Astrocyte of the cerebellum (primary cell): ENCODE data around the gene SVEP1.

Experiments used
- DNase-seq: peaks from one replicate; pipeline ENCODE4 v3.0.0-alpha.2; 2011; ENCODE audit warnings: low read depth
- H3K4me3 ChIP-seq: 2 replicates; pipeline ENCODE4 v1.5.1; 2011; ENCODE audit warnings: mild to moderate bottlenecking, low read depth, low read length, moderate library complexity
- CTCF ChIP-seq: IDR thresholded peaks from 2 replicates; pipeline ENCODE4 v1.5.1; 2012; ENCODE audit warnings: low read length, low read depth, moderate library complexity, mild to moderate bottlenecking; ENCODE audit errors: missing control alignments
- in situ Hi-C: cut with HindIII; loops from 2 replicates; pipeline ENCODE4 v1.10.0; 2017; ENCODE audit warnings: low sequenced_read_pairs

SVEP1 gene

GRCh38 chr9:110582156-110582555 lies 2.6 kb upstream of the SVEP1 start:
- TF ChIP-seq CTCF, result no peak
- H3K4me3 ChIP-seq, result no peak overlapping the region
- DNase-seq, result no peak
- in situ Hi-C loops, result no loop called here

- no peak overlapping the region for H3K4me3 ChIP-seq
- DNase-seq, result no peak
- in situ Hi-C loops, result no loop called here
- no peak for TF ChIP-seq CTCF
Measured at GRCh38 chr9:110580850-110581249, 1.3 kb upstream of the SVEP1 start.

DNA sequence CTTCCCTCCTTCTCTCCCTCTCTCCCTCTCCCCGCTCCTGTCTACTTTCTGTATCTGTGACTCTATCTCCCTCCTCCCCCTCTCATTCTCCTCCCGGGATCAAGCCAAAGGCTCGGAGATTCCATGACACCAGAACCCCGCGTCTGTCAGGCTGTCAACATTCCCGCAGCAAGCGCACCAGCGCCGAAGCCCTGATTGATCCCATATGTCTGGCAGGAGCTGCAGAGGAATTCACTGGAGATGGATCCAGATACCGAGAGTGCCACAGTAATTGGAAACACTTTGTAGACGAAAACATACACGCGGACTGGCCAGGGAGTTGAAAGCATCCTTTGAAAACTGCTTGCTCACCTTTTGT lies 300 bp upstream of the SVEP1 start:
- no peak for TF ChIP-seq CTCF
- in situ Hi-C loops, result no loop called here
- peak overlapping the region; percentile 58 for H3K4me3 ChIP-seq
- DNase-seq, result peak; percentile 38

DNA sequence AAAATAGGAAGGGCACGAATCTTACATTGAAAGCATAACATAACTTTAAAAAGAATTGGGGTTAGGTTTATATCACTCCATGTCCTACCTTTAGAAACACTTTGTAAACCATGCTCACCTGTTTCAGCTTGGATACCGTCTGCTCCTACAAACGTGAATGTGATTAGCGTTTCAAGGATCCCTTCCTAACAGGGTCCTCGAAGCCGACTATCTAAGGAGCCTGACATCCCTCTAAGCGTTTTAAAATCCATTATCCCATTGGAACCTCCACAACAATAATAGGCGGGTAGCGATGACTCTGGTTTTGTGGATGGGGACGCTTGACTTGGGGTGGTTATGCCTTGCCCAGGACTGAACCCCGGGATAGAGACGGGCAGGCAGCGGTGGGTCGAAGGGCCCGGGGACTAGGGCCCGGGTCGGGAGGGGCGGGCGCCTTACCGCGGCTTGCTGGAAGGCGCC lies 937 bp downstream of the SVEP1 start:
- peak overlapping the region; percentile 58 for H3K4me3 ChIP-seq
- TF ChIP-seq CTCF, result no peak
- no peak for DNase-seq
- in situ Hi-C loops, result no loop called here

DNA sequence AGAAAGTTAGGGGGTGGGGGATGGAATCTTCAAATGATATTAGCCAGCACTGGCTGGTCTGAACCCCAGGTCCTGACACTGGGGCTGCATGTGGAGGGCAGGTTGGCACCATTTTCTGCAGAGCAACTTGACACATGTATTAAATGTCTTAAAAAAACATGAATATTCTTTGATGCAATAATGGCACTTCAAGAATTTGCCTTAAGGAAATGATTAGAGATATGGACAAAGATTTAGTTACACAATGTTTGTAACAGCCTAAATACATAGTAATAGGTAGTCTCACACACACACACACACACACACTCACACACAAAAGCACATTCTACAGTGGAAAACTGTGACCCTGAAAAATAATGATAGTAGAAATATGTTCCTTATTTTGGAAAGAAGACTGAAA lies 3.6 kb downstream of the SVEP1 start:
- in situ Hi-C loops, result no loop called here
- TF ChIP-seq CTCF, result no peak
- DNase-seq, result no peak
- no peak overlapping the region for H3K4me3 ChIP-seq

- no peak for TF ChIP-seq CTCF
- no peak for DNase-seq
- H3K4me3 ChIP-seq, result no peak overlapping the region
- in situ Hi-C loops, result no loop called here
Measured at GRCh38 chr9:110575169-110575568, 4.4 kb downstream of the SVEP1 start.

DNA sequence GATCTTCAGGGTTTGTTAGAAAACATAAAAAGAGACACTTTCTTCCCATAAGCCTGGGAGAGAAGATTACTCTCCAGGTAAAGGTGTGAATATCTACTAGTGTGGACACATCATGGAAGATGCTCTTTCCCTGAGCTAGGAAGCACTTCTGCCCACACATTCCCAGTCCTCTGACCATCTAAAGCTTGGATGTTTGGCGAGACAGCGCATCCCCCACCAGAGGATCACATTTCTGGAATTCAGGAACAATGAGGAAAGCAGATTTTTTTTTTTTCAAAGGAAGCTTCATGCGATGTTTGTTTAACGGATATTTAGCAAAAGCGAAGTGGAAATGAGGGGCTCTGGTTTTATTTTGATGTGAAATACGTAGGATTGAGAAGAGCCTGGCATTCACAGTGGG lies 6.2 kb downstream of the SVEP1 start:
- in situ Hi-C loops, result no loop called here
- no peak for TF ChIP-seq CTCF
- no peak for DNase-seq
- no peak overlapping the region for H3K4me3 ChIP-seq
